HPDE6-E6E7 (cell line): ENCODE results near the gene LYST.
"Not testable (repeated sequence)": the region's sequence is repeated elsewhere in the genome, so short reads cannot be mapped to it uniquely, and the experiment has no call there.

Source experiments
- DNase-seq: peaks from one replicate; pipeline ENCODE4 v3.0.0; 2011; ENCODE audit warnings: missing footprints; ENCODE audit errors: extremely low spot score

The LYST gene

DNA sequence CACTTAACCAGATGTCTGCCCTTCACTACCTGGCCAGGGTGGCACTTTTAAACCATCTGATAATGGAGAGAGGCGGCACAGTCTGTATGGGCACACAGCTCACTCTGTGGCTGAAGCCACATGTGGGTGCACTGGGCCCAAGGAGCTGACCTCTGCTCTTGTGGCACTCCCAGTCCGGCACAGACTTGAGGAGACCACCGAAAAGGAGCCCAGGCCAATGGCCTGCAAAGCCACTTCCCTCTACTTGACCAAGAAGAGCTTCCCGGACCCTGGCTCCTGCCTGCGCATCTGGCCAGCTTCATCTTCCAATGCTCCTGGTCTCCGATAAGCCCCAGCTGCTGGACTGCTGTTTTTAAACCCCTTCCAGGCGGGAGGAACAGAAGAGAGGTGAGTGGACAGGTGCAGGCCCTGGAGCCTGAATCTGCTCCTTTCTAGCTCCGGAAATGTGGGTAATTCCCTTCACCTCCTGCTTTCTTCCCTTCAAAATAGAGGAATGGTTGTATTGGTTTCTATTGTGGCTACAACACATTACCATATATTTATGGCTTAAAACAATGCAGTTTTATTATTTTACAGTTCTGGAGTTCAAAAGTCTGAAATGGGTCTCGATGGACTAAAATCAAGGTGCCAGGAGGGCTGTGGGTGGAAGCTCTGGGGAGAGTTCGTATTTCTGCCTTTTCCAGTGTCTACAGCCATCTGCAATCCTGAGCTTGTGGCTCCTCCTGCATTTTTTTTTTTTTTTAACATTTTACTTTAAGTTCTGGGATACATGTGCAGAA is 228.8 kb downstream of the LYST start:
- DNase-seq, result no peak

DNA sequence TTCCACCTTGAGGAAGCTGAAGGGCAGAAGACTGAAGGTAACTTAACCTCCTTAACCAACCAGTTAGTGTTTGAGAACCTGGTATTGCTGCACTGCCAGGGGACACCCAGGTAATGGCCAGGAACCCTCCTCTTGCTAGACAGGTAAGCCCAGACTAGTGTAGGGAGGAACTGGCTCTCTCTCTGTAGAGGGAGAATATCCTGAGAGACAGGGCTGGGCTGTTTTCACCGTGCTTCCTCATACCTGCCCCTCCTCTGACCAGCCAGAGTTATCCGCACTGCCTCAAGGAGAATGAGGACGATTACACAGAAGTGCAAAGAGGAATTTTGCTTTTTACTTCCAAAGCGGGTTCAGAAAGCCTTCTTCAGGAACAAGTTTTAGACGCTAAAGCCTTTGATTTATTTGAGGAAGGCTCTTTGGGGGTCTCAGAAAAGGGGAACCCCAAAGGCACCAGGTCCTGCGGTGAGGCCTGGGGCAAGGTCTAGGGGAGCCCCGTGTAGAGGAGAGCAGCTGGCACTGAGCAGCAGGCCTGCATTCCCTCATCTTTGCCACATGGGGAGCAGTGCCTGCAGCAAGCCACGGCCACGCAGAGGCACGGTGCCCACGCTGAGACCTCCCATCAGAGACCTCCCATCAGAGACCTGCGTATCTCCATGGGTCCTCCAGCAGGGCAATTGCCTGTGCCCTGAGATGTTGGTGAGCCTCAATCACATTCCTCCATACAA is 230.6 kb downstream of the LYST start:
- DNase-seq, result no peak

DNA sequence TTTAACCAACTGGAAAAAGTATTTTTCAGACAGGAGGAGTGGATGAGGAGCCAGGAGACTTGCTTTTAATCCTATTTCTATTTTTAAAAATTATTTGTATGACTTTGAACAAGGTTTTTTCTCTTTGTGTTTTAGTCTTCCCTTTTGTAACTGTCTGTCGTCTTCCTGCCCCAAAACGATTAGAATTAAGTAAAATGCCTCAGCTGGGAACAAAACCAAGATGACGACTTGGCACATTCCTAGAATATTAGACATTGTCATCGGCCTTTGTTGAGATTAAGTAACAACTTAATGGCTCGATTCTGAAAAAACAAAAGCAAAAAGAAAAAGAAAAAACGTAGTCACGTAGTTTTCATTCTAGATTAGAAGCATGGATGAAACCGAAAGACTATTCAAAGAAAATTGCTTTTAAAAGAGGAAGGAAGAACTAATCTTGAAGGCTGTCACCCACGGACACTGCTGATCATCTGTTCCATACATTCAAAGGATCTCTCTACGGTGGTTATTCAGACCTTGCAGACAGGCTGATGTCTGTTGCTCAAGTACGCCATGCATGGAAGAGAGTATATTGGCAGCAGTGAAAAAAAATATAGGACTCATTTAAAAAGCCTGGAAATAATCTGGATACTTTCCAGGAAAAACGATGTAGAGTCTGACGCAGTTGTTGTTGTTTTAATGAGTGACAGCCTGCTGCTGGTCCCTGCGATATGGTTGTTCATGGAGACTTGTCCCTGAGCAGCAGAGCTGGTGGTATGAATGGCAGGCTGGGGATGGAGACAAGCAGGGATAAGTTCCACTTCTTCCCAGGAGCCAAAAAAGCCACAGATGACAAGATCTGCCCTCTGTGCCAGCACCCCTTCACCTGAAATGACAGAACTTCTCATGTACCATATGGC is 234.0 kb downstream of the LYST start:
- DNase-seq, result no peak

DNA sequence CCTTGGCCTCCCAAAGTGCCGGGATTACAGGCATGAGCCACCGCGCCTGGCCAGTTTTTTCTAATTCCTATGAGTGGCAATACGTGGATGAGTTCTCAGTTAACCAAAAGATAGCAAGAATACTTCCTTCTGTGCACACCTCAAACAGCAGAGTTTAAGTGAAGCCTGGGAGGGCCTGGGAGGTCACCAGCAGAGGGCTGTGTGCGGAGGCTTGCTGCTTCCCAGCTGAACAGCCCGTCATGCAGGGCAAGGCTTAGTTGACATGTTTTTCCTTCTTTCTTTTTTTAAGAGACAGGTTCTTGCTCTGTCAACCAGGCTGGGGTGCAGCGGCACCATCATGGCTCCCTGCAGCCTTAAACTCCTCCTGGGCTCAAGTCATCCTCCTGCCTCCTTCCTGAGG is 234.9 kb downstream of the LYST start:
- no peak for DNase-seq

DNA sequence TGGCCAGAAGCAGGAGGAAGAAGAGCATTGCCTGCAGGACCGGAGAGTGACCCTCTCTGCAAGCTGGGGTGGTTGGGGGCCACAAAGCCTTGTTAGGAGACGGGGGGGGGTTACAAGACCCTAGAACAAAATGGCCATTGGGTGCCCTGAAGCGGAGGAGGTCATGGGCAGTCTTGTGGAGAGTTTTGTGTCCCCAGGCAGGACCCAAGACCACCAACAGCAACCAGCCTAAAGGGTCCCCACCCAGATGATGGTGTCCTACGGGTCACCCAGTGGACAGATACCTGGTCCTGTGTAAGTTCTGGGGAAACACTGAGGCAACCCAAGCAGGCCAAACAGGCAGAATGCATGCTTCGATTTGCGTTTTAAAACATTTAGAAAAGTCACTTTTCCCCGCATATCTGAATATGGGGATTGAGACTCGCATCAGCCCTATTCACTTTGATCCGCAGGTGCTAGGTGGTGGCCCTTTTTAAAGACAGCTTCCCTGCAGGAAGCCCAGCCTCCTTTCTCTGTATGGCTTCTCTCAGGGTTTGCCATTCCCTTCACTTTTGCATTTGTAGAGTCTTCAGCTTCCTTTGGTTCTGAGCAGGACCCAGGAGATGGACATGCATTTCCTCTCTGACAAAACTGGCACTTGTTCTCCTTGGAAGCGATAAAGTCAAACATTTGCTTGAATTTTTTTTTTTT is 238.2 kb downstream of the LYST start:
- DNase-seq, result no peak

DNA sequence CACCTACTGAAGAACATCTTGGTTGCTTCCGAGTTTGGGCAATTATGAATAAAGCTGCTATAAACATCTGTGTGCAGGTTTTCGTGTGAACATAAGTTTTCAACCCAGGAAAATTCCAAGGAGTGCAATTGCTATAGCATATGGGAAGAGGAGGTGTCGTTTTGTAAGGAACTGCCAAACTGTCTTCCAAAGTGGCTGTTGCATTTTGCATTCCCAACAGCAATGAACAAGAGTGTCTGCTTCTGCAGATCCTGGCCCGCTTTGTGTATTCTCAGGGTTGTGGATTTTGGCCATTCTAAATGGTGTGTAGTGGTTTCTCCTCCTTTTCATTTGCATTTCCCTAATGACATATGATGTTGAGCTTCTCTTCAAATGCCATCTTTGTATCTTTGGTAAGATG is 240.9 kb downstream of the LYST start:
- no peak for DNase-seq

DNA sequence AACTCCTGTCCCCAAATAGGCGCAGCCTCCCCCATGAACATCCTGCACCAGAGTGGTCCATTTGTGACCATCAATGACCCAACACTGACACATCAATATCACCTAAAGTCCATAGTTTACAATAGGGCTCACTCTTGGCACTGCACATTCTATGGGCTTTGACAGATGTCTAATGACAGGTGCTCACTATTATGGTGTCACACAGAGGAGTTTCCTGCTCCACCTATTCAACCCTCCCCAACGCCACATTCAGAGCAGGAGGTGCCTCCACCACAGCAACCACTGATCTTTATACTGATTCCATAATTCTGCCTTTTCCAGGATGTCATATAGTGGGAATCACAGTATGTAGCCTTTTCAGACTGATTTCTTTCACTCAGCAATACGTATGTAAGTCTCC is 241.4 kb downstream of the LYST start:
- no peak for DNase-seq

DNA sequence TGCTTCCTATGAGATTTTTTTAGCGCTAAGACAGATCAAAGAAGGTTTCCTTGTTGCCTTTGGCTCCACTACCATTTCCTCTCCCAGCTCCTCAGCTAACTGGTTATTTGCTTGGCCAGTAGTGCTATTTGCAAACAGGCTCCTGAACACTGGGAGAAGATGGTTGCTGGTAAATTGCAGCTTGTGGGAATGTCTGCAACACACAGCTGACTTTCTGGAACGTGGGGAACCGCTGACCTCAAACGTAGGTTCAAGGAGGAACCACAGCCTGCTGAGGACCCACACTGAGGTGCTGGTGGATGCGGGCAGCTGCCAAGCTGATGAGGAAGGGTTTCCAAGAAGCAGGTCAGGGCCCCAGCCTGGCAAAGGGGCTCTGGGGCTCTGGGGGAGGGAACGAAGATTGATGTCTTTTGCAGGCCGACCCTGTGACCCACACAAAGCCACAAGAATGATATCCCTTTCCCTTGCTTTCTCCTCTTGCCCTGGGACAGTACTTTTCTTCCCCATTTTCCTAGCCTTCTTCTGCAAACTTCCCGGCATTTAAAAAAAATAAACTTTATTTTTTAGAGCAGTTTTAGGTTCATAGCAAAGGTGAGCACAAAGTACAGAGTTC is 241.9 kb downstream of the LYST start:
- DNase-seq, result no peak

DNA sequence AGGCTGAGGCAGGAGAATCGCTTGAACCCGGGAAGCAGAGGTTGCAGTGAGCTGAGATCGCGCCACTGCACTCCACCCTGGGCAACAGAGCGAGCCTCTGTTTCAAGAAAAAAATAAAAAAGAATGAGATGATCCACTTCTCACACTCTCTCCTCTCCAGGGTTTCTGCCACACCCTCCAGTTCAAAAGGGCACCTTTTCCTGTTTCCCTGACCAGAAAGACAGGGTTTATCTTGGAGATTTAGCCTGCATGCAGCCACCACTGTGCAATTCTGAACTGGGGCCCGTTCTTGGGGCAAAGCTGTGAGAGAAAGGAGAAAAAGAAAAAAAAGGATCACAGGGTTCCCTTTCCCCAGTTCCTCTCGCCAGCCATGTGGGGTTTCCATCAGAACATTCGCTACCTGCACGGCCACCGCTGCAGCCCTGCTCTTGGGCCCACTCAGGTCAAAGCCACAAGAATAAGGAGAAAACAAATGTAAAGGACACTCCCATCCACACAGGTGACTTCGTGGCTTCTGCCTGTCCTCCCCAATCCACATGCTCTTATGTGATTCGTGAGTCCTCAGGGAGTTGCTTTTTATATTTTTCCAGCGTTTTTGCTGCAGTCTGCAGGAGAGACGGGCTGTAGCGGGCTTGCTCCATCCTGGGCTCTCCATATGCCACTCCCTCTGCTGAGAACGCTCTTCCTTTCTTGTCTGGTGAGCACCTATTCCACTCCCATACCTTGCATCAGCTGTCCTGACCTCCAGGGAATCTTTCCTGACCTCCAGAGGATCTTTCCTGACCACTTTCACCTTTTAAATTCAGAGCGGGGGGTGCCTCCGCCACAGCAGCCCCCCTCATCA is 243.5 kb downstream of the LYST start:
- no peak for DNase-seq

DNA sequence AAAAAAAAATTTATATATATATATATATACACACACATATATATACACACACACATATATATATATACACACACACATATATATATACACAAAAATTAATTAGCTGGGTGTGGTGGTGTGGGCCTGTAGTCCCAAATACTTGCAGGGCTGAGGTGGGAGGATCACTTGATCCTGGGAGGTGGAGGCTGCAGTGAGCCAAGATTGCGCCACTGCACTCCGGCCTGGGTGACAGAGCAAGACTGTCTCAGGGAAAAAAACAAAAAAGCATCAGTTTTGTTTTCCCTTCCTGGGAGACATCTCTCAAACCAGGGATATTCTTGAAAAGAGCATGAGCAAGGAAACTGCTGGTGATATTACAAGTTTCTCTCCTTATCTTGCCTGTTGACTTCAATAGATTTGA is 247.6 kb downstream of the LYST start:
- DNase-seq, result not testable (repeated sequence)

DNA sequence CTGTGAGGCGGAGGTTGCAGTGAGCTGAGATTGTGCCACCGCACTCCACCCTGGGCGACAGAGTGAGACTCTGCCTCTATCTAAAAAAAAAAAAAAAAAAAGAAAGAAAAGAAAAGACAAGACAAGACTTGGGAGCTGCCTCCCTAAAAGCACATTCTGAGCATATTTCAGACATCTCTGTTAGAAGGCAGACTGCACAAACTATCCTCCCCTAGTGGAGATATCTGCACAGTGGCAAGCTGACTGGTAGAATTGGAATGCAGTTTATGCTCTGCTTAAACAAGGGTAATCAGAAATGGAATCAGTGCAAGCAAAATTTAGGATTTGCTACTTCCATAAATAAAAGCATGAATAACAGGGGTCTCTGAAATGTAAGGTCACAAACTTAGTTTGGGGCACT is 248.9 kb downstream of the LYST start:
- no peak for DNase-seq

DNA sequence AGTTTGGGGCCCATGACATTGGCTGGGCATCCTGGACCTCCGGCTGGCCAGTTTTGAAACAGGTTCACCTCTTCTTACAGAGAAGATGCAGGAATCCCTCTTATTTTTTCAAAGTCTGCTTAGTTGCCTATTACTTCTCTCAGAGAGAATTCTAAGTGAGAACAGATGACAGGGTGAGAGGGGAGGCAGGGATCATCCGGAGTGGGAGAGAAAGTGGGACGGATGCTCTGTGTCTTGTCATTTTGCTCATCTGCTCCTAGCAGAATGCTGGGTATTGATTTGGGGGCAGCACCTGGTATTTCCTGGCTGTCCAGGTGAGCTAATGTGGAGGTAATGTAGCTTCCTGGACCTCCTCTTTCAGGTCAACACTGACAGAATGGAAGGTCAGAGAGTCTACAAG is 249.6 kb downstream of the LYST start:
- no peak for DNase-seq

DNA sequence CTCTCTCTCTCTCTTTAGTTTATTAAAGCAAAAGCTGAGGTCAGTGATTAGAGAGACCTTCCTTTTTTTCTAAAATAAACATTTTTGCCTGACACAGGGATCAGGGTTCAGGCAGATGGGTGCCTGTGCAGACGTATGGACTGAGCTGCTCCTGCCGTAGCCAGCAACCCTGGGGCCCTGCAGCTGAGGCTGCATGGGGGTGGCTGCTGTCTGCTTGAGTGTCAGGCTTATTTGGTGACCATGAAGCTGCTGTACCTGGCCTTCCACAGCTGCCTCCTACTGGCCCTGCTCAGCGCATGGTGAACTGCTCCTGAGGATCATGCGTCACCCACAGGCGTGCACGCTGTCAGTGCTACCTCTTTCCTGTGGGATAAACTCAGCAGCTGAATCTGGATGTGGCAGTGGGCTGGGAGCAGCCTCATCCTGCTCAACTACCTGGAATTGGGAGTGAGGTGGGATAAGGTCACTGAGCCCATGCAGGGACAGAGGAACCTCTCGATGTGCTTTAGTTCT is 252.2 kb downstream of the LYST start:
- DNase-seq, result no peak

DNA sequence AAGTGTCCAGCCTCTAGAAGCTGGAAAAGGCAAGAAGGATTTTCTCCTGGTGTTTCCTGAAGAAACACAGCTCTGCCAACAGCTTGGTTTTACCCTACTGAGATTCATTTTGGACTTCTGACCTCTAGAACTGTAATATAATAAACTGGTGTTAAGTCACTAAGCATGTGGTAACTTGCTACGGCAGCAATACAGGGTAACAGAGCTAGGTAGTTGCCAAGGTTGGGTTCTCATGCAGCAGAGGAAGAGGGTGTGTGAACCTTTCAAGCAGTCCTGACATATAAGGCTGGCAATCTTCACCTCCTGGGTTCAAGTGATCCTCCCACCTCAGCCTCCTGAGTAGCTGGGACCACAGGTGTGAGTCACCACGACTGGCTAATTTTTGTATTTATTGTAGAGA is 253.1 kb downstream of the LYST start:
- DNase-seq, result no peak

DNA sequence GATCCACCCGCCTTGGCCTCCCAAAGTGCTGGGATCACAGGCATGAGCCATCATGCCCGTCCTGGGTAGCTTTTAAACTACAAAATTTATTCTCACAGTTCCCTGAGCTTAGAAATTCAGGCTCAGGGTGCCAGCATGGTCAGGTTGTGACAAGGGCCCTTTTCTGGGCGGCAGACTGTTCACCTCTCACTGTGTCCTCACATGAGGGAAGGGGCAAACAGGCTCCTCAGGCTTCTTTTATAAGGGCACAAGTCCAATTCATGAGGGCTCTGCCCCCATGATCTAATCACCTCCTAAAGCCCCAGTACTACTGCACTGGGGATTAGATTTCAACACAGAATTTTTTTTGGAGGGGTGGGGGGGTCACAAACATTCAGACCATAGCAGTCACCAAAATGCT is 253.9 kb downstream of the LYST start:
- no peak for DNase-seq
